ENCODE measurements around the gene CDKN2B. TPM values are rescaled to one million over a fixed set of nuclear protein-coding genes. Genes with fewer than 3 reads are reported as not detected.
A peak's percentile ranks its signal among the peaks of the same experiment; 100 is the strongest.

Gene CDKN2B
- total and polyA plus RNA-seq, 2 experiments from 2014 or later, result 0.29 to 0.83 TPM

- H3K4me1 ChIP-seq (ENCODE audit: insufficient read depth), result peaks cover 50% of the 10 kb centered on the region
- no peak overlapping the region for H3K27ac Mint-ChIP-seq
- peak overlapping the region; percentile 65 for H3K4me3 Mint-ChIP-seq
- H2AFZ ChIP-seq, result no peak overlapping the region
- peaks cover 24% of the 10 kb centered on the region for H4K20me1 ChIP-seq (replicated peaks; ENCODE audit: insufficient read depth)
- no peak overlapping the region for H3K27ac ChIP-seq (ENCODE audit: low read depth)
- no peak for DNase-seq (ENCODE audit: low spot score)
- peaks cover 34% of the 10 kb centered on the region for H3F3A ChIP-seq (replicated peaks; ENCODE audit: low read depth)
- no peak for ATAC-seq
- TF ChIP-seq STAT1 (IDR thresholded peaks at IDR 0.05; ENCODE audit: unreplicated experiment) (no peak), CTCF (conservative IDR thresholded peaks at IDR 0.05; ENCODE audit: low read depth in 2 of 2) (no peak), ZNF462 (CRISPR knock-in tag; IDR thresholded peaks at IDR 0.05) (no peak), POLR2AphosphoS5 (IDR thresholded peaks at IDR 0.05; ENCODE audit: low read depth) (no peak), EZH2 (IDR thresholded peaks at IDR 0.05; ENCODE audit: low read depth, unreplicated experiment) (peak; percentile 41), EZH2phosphoT487 (IDR thresholded peaks at IDR 0.05; ENCODE audit: unreplicated experiment) (no peak)
- no peaks in the 10 kb centered on the region for H3K79me2 ChIP-seq (replicated peaks; ENCODE audit: insufficient read depth)
- H3K9me3 Mint-ChIP-seq, result 0 out of 3 replicates have a peak, but pooled peaks cover 3% of the 10 kb centered on the region
- H3K36me3 Mint-ChIP-seq (ENCODE audit: low read depth), result no peaks in the 10 kb centered on the region
- H3K27me3 Mint-ChIP-seq (ENCODE audit: insufficient read depth, low read depth, poor library complexity), result peaks cover 90% of the 10 kb centered on the region
- H3K36me3 ChIP-seq (ENCODE audit: insufficient read depth), result no peaks in the 10 kb centered on the region
- H3K4me2 ChIP-seq, result peak overlapping the region; percentile 87
- peak overlapping the region; percentile 61 for H3K4me3 ChIP-seq
- no peaks in the 10 kb centered on the region for H3K9me2 ChIP-seq (ENCODE audit: insufficient read depth)
- H3K27me3 ChIP-seq (ENCODE audit: insufficient read depth), result peaks cover 96% of the 10 kb centered on the region
- peaks cover 46% of the 10 kb centered on the region for H3K4me1 Mint-ChIP-seq
Observed at GRCh38 chr9:21993007-21993406, 16.1 kb downstream of the CDKN2B start.
